ENCODE results near the gene MYO7B.

MYO7B gene

GRCh38 chr2:127679680-127680361, 144.3 kb downstream of the MYO7B start:
- no peaks in the 10 kb centered on the region for H3K36me3 ChIP-seq (ENCODE audit: low read depth)
- no peak for ATAC-seq (ENCODE audit: low read depth)
- H3K4me1 ChIP-seq (ENCODE audit: insufficient read depth, poor library complexity, severe bottlenecking), result no peaks in the 10 kb centered on the region
- no peak overlapping the region for H3K27ac ChIP-seq (ENCODE audit: poor library complexity, severe bottlenecking)
- H3K9me3 ChIP-seq (ENCODE audit: severe bottlenecking), result no peaks in the 10 kb centered on the region
- no peak overlapping the region for H3K4me3 ChIP-seq (ENCODE audit: severe bottlenecking)
- no peak for DNase-seq (ENCODE audit: low spot score)
- no peak for TF ChIP-seq CTCF (IDR thresholded peaks at IDR 0.05; ENCODE audit: poor library complexity, severe bottlenecking)
- peaks cover 15% of the 10 kb centered on the region for H3K27me3 ChIP-seq (ENCODE audit: insufficient read depth, poor library complexity, severe bottlenecking)

GRCh38 chr2:127680706-127681287, 145.3 kb downstream of the MYO7B start:
- DNase-seq (ENCODE audit: low spot score), result no peak
- no peak for TF ChIP-seq CTCF (IDR thresholded peaks at IDR 0.05; ENCODE audit: poor library complexity, severe bottlenecking)
- H3K27me3 ChIP-seq (ENCODE audit: insufficient read depth, poor library complexity, severe bottlenecking), result peaks cover 11% of the 10 kb centered on the region
- H3K36me3 ChIP-seq (ENCODE audit: low read depth), result no peaks in the 10 kb centered on the region
- ATAC-seq (ENCODE audit: low read depth), result no peak
- H3K4me1 ChIP-seq (ENCODE audit: insufficient read depth, poor library complexity, severe bottlenecking), result no peaks in the 10 kb centered on the region
- H3K27ac ChIP-seq (ENCODE audit: poor library complexity, severe bottlenecking), result no peak overlapping the region
- no peak overlapping the region for H3K4me3 ChIP-seq (ENCODE audit: severe bottlenecking)
- no peaks in the 10 kb centered on the region for H3K9me3 ChIP-seq (ENCODE audit: severe bottlenecking)

GRCh38 chr2:127681288-127681804, 145.9 kb downstream of the MYO7B start:
- Histone ChIP-seq H3K4me3 (ENCODE audit: severe bottlenecking) (no peak overlapping the region), H3K27ac (ENCODE audit: poor library complexity, severe bottlenecking) (no peak overlapping the region), H3K4me1 (ENCODE audit: insufficient read depth, poor library complexity, severe bottlenecking) (no peaks in the 10 kb centered on the region), H3K27me3 (ENCODE audit: insufficient read depth, poor library complexity, severe bottlenecking) (peaks cover 9% of the 10 kb centered on the region), H3K36me3 (ENCODE audit: low read depth) (no peaks in the 10 kb centered on the region), H3K9me3 (ENCODE audit: severe bottlenecking) (no peaks in the 10 kb centered on the region)
- TF ChIP-seq CTCF (IDR thresholded peaks at IDR 0.05; ENCODE audit: poor library complexity, severe bottlenecking), result no peak
- no peak for DNase-seq (ENCODE audit: low spot score)
- ATAC-seq (ENCODE audit: low read depth), result no peak

- H3K27ac ChIP-seq (ENCODE audit: poor library complexity, severe bottlenecking), result no peak overlapping the region
- H3K4me3 ChIP-seq (ENCODE audit: severe bottlenecking), result no peak overlapping the region
- no peak for DNase-seq (ENCODE audit: low spot score)
- no peaks in the 10 kb centered on the region for H3K36me3 ChIP-seq (ENCODE audit: low read depth)
- H3K27me3 ChIP-seq (ENCODE audit: insufficient read depth, poor library complexity, severe bottlenecking), result peaks cover under 1% of the 10 kb centered on the region
- no peak for ATAC-seq (ENCODE audit: low read depth)
- H3K4me1 ChIP-seq (ENCODE audit: insufficient read depth, poor library complexity, severe bottlenecking), result no peaks in the 10 kb centered on the region
- H3K9me3 ChIP-seq (ENCODE audit: severe bottlenecking), result no peaks in the 10 kb centered on the region
- TF ChIP-seq CTCF (IDR thresholded peaks at IDR 0.05; ENCODE audit: poor library complexity, severe bottlenecking), result no peak
Observed at GRCh38 chr2:127681976-127682857, 146.7 kb downstream of the MYO7B start.
